Limb (tissue), 2 donors: Measurements from ENCODE around the gene COL19A1.
A peak's percentile ranks its signal among the peaks of the same experiment; 100 is the strongest.

ENCODE experiments used
- DNase-seq, 2 donors: peaks; one replicate each; pipeline ENCODE4 v3.0.0-alpha.2; 2016; ENCODE audit errors: extremely low spot score in 2 of 2

The COL19A1 gene

GRCh38 chr6:70221025-70221714 lies 354.8 kb downstream of the COL19A1 start:
- DNase-seq = peak in 1 of 2 donors; percentile 80

DNA sequence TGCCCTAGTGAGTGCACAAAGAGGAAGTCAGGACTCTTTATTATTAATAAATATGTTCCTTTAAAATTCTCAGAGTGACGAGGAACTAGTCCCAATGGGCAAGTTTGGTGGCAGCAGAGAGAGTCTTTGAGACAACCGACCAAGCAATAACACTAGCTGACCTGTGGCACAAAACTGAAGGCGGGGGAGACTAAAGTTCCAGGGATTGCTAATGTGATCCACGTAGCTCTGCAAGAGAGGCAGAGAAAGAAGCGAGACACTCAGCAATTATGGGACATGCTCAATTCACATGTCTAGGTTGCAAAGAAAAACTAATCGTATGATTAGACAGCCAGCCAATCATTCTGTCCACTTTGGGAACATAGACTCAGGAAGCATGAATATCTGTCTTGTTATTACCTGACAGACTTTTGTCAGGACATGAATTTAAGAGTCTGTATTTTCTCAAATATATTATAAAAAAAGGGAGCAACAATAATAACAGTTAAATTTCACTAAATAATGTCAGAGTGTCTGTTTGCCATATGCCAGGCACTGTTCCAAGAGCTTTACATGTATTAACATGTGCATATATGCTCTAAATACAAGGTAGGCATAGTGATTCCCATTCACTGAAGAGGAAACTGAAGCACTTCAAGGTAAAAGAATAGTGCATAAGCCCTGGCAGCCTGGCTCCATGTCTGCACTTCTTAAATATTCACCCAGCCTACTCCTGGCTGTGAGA lies 355.5 kb downstream of the COL19A1 start:
- no peak for DNase-seq

GRCh38 chr6:70222439-70222749 lies 356.0 kb downstream of the COL19A1 start:
- DNase-seq = no peak

GRCh38 chr6:70225055-70225454 lies 358.7 kb downstream of the COL19A1 start:
- no peak for DNase-seq

DNA sequence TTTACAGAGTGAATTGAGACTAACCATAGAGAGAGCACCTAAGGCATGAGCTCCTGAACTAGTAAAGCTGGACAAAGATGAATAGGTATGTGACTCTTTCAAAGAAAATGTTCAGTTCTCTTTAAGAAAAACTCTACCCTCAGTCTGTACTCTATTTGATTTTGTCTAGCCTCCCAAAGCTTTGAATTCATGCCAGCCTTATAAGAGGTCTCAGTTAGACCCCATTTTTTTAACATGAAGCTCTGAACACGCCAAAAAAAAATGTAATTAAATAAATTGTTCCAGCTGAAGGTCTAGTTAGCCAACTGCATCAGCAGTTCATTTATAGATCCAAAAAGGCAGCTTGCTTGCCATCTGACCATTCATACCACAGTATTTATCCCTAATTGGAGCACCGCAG lies 365.0 kb downstream of the COL19A1 start:
- no peak for DNase-seq

DNA sequence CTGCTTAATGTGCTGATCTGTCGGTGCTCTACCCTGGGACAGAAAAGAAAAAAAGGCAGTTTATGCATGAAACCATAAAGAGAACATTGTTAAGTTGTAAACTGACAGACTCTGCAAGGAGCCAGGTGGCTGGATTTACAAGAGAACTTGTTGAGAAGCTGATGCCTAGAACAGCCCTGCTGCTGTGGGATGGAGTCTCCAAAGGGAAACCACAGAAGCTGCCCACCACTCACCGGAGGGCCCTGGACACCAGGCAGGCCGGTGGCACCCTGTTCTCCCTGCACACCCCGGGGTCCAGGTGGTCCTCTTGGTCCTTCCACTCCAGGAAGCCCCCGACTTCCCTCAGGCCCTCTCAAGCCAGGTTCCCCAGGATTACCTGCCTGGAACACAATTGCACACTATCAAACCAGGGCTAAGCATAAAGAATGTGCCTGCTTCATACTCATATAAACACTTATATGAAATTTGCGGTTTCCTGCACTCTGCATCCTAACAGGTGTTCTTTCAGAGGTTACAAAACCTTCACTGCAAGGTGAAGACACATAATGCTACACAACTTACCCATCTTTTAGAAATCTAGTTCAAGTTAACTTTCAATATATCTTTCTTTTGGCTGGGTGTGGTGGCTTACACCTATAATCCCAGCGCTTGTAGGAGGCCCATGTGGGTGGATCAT lies 368.3 kb downstream of the COL19A1 start:
- DNase-seq = no peak

GRCh38 chr6:70236343-70236742 lies 370.0 kb downstream of the COL19A1 start:
- no peak for DNase-seq

- DNase-seq = no peak
Measured at GRCh38 chr6:70241031-70241430, 374.7 kb downstream of the COL19A1 start.

- peak in 1 of 2 donors; percentile 41 for DNase-seq
Measured at GRCh38 chr6:70241991-70242420, 375.6 kb downstream of the COL19A1 start.

- no peak for DNase-seq
Measured at GRCh38 chr6:70246118-70246517, 379.8 kb downstream of the COL19A1 start.

DNA sequence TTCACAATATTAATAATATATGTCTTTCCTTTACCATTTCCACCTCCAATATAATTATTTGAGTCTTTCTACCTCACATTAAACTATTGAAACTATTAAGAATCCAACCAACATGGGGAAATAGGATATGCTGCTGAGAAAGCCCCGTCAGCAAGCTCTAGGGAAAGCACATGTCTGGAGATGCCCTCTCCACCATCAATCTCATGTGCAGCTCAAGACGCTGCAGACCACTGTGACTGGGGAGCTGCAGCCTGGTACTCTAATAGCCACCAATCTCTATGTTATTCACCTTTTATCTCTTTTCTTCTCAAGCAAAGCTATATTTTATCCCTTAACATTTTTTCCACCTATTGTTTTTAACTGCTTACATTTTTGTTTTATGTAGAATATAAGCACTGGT lies 386.2 kb downstream of the COL19A1 start:
- no peak for DNase-seq

DNA sequence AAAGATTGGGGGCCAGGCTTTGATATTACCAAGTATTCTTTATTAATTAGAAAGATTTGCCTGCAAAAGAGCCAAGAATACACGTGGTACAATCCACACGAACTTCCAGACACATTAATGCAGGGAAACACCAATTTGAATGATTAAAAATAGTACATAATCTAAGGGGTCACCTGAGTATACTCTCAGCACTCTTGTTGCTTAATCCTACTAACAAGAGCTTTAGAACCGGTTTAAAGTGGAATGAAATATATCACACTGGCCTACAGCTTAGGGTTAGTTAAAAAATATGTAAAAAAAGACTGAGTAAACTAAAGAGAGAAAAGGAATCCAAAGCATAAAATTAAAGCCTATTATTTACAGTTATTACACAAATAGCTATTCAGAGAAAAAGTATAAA lies 387.6 kb downstream of the COL19A1 start:
- no peak for DNase-seq

GRCh38 chr6:70254784-70255183 lies 388.4 kb downstream of the COL19A1 start:
- no peak for DNase-seq

GRCh38 chr6:70257768-70258273 lies 391.5 kb downstream of the COL19A1 start:
- no peak for DNase-seq

GRCh38 chr6:70258483-70258882 lies 392.1 kb downstream of the COL19A1 start:
- no peak for DNase-seq
